ENCODE measurements around the gene HIVEP3.
A peak's percentile ranks its signal among the peaks of the same experiment; 100 is the strongest.

The HIVEP3 gene

DNA sequence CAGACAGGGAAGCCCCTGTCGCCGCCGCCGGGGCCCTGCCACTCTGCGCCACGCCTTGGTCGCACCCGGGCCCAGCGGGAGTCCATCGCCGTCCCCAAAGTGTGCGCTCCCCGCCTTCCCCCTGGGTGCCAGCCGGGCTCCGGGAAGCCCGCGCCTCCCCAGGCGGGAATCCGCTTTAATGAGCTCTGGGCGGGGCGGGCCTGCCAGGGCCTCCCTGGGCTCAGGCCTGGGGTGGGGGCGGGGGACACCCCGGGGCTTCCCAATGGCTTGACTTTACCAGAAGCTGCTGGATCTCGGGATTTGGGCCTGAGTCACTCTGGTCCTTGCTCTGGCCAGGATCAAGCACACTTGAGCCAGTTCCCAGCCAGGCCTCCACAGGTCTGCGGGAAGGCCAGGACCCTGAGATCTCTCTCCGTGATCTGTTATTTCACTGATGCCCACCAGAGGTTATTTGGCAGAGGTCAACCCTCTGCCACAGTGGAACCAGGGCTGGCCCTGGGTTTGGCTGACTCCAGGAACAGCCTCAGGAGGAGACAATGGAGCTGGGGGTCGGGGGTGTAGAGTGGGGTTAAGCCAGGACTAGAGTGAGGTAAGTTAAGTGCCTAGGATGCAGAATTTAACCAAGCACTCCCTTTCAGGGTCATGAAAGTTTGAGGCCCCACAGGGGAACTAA is 255.8 kb downstream of the HIVEP3 start:
- H3K4me2 ChIP-seq (ENCODE audit: low read length) = peak overlapping the region; percentile 42
- H3K36me3 ChIP-seq (ENCODE audit: control insufficient read depth, insufficient read depth, low read length) = no peaks in the 10 kb centered on the region
- peak overlapping the region; percentile 69 for H3K27ac ChIP-seq
- no peak overlapping the region for H3K4me3 ChIP-seq (ENCODE audit: low read depth, low read length)
- no peaks in the 10 kb centered on the region for H3K9me3 ChIP-seq (ENCODE audit: control insufficient read depth, low read length)
- H3K79me2 ChIP-seq = no peaks in the 10 kb centered on the region
- TF ChIP-seq, protein P1, sequence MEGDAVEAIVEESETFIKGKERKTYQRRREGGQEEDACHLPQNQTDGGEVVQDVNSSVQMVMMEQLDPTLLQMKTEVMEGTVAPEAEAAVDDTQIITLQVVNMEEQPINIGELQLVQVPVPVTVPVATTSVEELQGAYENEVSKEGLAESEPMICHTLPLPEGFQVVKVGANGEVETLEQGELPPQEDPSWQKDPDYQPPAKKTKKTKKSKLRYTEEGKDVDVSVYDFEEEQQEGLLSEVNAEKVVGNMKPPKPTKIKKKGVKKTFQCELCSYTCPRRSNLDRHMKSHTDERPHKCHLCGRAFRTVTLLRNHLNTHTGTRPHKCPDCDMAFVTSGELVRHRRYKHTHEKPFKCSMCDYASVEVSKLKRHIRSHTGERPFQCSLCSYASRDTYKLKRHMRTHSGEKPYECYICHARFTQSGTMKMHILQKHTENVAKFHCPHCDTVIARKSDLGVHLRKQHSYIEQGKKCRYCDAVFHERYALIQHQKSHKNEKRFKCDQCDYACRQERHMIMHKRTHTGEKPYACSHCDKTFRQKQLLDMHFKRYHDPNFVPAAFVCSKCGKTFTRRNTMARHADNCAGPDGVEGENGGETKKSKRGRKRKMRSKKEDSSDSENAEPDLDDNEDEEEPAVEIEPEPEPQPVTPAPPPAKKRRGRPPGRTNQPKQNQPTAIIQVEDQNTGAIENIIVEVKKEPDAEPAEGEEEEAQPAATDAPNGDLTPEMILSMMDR (IDR thresholded peaks at IDR 0.05) = no peak
- peak overlapping the region; percentile 73 for H2AFZ ChIP-seq
- H3K4me1 ChIP-seq = no peaks in the 10 kb centered on the region
- H3K27me3 ChIP-seq (ENCODE audit: control insufficient read depth, insufficient read depth, low read length) = peaks cover 3% of the 10 kb centered on the region
- peak overlapping the region; percentile 28 for H3K9ac ChIP-seq

DNA sequence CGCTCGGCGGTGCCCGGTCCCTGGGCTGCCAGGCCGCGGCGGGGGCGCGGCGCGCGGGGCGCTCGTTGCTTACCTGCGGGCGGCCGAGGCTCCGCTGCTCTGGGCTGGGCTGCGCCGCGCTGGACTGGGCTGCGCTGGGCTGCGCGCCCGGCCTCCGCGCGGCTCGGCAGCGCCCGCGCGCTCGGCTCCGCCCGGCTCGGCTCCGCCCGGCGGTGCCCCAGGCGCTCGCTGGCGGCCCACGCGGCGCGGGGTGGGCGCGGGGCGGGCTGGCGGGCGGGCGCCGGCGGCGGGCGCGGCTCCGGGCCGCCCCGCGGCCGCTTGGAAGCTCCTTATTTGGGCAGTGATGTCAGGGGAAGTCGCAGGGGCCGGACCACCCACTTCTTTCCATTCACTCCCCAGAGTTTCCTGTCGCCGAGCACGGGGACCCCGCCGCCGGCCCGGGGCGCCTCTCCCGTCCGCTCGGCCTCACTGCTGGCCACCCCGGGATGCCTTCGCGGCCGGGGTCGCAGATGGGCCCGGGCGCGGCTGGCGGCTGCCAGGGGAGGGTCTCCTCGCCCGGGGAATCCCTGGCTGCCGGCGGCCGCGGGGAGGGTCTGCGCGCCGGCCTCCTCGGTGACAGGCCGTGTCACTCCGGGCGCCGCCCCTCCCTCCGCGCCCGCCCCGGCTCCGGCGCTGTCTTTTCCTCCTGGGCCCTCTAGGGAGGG is 256.5 kb downstream of the HIVEP3 start:
- Histone ChIP-seq H3K27ac (peak overlapping the region; percentile 69), H3K4me2 (ENCODE audit: low read length) (peak overlapping the region; percentile 83), H3K4me1 (no peaks in the 10 kb centered on the region), H3K9ac (peak overlapping the region; percentile 28), H3K9me3 (ENCODE audit: control insufficient read depth, low read length) (no peaks in the 10 kb centered on the region), H3K27me3 (ENCODE audit: control insufficient read depth, insufficient read depth, low read length) (peaks cover 3% of the 10 kb centered on the region), H3K36me3 (ENCODE audit: control insufficient read depth, insufficient read depth, low read length) (no peaks in the 10 kb centered on the region), H2AFZ (peak overlapping the region; percentile 73), H3K79me2 (no peaks in the 10 kb centered on the region), H3K4me3 (ENCODE audit: low read depth, low read length) (no peak overlapping the region)
- TF ChIP-seq, protein P1 (IDR thresholded peaks at IDR 0.05) = no peak

DNA sequence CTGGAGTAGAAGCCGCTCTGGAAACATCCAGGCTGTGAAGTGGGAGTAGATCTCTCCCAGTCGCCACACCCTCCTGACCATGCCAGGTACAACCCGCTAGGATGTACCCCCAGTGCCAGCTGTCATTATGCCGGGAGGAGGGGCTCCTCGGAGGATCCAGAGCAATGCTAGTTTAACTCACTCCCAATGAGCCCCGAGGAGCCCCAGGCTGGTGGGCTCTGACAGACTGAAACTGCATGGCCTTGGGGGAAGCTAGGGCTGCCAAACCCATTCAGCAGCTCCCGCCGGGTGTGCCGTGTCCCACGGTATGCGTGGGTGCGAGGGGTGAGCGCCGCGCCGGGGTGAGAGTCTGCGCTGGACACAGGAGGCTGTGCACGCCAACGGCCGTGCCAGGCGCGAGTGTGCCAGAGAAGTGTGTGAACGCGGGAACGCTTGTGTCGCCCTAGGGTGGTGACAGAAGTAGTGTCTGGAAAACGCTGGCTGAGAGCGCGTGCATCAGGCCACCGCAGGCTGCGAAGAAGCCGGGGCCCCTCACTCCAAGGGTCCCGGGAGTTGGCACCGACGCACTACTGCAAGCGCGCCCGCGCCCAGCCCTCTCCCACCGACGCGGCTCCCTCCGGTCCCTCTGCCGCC is 257.2 kb downstream of the HIVEP3 start:
- H3K79me2 ChIP-seq = no peaks in the 10 kb centered on the region
- no peaks in the 10 kb centered on the region for H3K9me3 ChIP-seq (ENCODE audit: control insufficient read depth, low read length)
- no peak overlapping the region for H3K4me3 ChIP-seq (ENCODE audit: low read depth, low read length)
- no peak overlapping the region for H3K9ac ChIP-seq
- peak overlapping the region; percentile 83 for H3K4me2 ChIP-seq (ENCODE audit: low read length)
- no peak overlapping the region for H3K27ac ChIP-seq
- H3K36me3 ChIP-seq (ENCODE audit: control insufficient read depth, insufficient read depth, low read length) = no peaks in the 10 kb centered on the region
- TF ChIP-seq, protein P1 (IDR thresholded peaks at IDR 0.05) = no peak
- H3K4me1 ChIP-seq = no peaks in the 10 kb centered on the region
- H2AFZ ChIP-seq = peak overlapping the region; percentile 17
- peaks cover 3% of the 10 kb centered on the region for H3K27me3 ChIP-seq (ENCODE audit: control insufficient read depth, insufficient read depth, low read length)

DNA sequence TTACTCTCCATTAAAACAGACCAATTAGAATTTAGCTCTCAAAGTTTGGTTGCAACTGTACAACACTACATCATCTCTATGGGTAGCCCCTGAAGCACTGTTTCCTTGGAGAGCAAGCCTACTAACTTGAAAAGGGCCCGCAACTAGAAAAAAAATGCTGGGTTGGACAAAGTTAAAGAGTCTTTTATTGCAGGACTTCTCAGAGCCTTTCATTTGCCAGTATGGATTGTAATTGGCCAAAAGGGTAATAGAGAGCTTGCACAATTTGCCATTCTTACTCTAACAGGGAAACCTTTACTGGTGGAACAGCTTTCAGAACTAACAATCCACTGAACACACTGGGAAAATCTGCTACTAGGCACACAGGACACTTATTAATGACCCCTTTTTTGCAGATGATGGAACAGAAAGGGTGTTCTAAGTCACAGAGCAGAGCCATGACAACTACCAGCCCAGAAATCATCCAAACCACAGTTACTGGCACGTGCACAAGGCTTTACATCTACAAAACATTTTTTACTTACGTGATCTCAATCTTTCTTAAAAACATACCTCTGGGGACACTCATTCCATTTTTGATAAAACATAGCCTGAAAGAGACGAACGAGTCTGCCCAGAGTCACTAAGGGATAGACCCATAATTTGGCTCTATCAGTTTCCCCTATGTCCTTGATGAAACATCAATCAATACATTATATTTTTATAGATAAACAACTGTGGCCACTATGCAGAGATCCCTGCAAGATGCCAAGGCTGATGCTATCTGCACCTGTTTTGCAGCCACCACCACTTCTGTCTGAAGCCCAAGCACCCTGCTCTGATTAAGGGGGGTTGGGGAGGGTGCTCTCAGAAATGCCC is 257.9 kb downstream of the HIVEP3 start:
- no peak overlapping the region for H3K27ac ChIP-seq
- TF ChIP-seq, protein P1 (IDR thresholded peaks at IDR 0.05) = no peak
- H3K4me1 ChIP-seq = no peaks in the 10 kb centered on the region

More for the DNA sequence above, 257.9 kb downstream of the HIVEP3 start:
- Histone ChIP-seq H3K27me3 (ENCODE audit: control insufficient read depth, insufficient read depth, low read length) (peaks cover 3% of the 10 kb centered on the region), H2AFZ (no peak overlapping the region), H3K4me2 (ENCODE audit: low read length) (no peak overlapping the region), H3K9ac (no peak overlapping the region), H3K9me3 (ENCODE audit: control insufficient read depth, low read length) (no peaks in the 10 kb centered on the region), H3K36me3 (ENCODE audit: control insufficient read depth, insufficient read depth, low read length) (no peaks in the 10 kb centered on the region), H3K4me3 (ENCODE audit: low read depth, low read length) (no peak overlapping the region), H3K79me2 (no peaks in the 10 kb centered on the region)

All from parathyroid adenoma (tissue), 2 donors.